Glutamatergic neuron (in vitro differentiated cells): ENCODE results near the gene DTNA. TPM values are rescaled to one million over a fixed set of nuclear protein-coding genes. Genes with fewer than 3 reads are reported as not detected.

ENCODE experiments used
- DNase-seq: peaks from one replicate; pipeline ENCODE4 v3.0.0; 2022
- H3K27ac Mint-ChIP-seq: one replicate; pipeline ENCODE4 v1.8.0; 2020; ENCODE audit warnings: mild to moderate bottlenecking, mixed read lengths, inconsistent platforms; ENCODE audit not compliant: unreplicated experiment
- H3K27me3 Mint-ChIP-seq: one replicate; pipeline ENCODE4 v1.8.0; 2020; ENCODE audit warnings: mild to moderate bottlenecking, moderate library complexity, mixed read lengths, inconsistent platforms; ENCODE audit not compliant: unreplicated experiment
- H3K36me3 Mint-ChIP-seq: one replicate; pipeline ENCODE4 v1.8.0; 2020; ENCODE audit warnings: mild to moderate bottlenecking, mixed read lengths, inconsistent platforms; ENCODE audit not compliant: unreplicated experiment
- H3K4me1 Mint-ChIP-seq: one replicate; pipeline ENCODE4 v1.8.0; 2020; ENCODE audit warnings: mild to moderate bottlenecking, low read depth, mixed read lengths, inconsistent platforms; ENCODE audit not compliant: unreplicated experiment
- H3K4me3 Mint-ChIP-seq: one replicate; pipeline ENCODE4 v1.8.0; 2020; ENCODE audit warnings: mild to moderate bottlenecking, mixed read lengths, inconsistent platforms; ENCODE audit not compliant: unreplicated experiment
- H3K9me3 Mint-ChIP-seq: one replicate; pipeline ENCODE4 v1.8.0; 2020; ENCODE audit warnings: mild to moderate bottlenecking, moderate library complexity, mixed read lengths, inconsistent platforms; ENCODE audit not compliant: unreplicated experiment
- CTCF ChIP-seq: fragments of 200-600 bp; sonication (generic); IDR thresholded peaks from one replicate; pipeline ENCODE4 v1.5.0; 2021; ENCODE audit not compliant: partially characterized antibody, unreplicated experiment
- total RNA-seq: library from RNA; stranded (reverse); fragmentation: NEBNext Ultra II Directional; extraction: Animal tissue kit (Norgen Biotek cat#: 25700); gene quantifications from one replicate; pipeline ENCODE4 v1.2.1, GENCODE V29; 2021; ENCODE audit not compliant: unreplicated experiment

Gene DTNA
- total RNA-seq, 1 donor from 2014 or later, result 29.5 TPM

GRCh38 chr18:34691614-34692013, 18.5 kb upstream of the DTNA start:
- Mint-ChIP-seq H3K4me1 (no peaks in the 10 kb centered on the region), H3K9me3 (no peaks in the 10 kb centered on the region), H3K4me3 (no peak overlapping the region), H3K27me3 (no peaks in the 10 kb centered on the region), H3K27ac (no peak overlapping the region), H3K36me3 (no peaks in the 10 kb centered on the region)
- DNase-seq, result no peak
- no peak for TF ChIP-seq CTCF

GRCh38 chr18:34694591-34695165, 15.4 kb upstream of the DTNA start:
- TF ChIP-seq CTCF, result no peak
- Mint-ChIP-seq H3K27ac (no peak overlapping the region), H3K36me3 (no peaks in the 10 kb centered on the region), H3K4me3 (no peak overlapping the region), H3K4me1 (no peaks in the 10 kb centered on the region), H3K9me3 (no peaks in the 10 kb centered on the region), H3K27me3 (no peaks in the 10 kb centered on the region)
- DNase-seq, result no peak

GRCh38 chr18:34695310-34695709, 14.8 kb upstream of the DTNA start:
- TF ChIP-seq CTCF, result no peak
- H3K4me3 Mint-ChIP-seq, result no peak overlapping the region
- H3K4me1 Mint-ChIP-seq, result no peaks in the 10 kb centered on the region
- H3K27me3 Mint-ChIP-seq, result no peaks in the 10 kb centered on the region
- DNase-seq, result no peak
- no peak overlapping the region for H3K27ac Mint-ChIP-seq
- H3K9me3 Mint-ChIP-seq, result no peaks in the 10 kb centered on the region
- H3K36me3 Mint-ChIP-seq, result no peaks in the 10 kb centered on the region

GRCh38 chr18:34696671-34697070, 13.4 kb upstream of the DTNA start:
- no peak for DNase-seq
- no peaks in the 10 kb centered on the region for H3K9me3 Mint-ChIP-seq
- H3K4me3 Mint-ChIP-seq, result no peak overlapping the region

More at GRCh38 chr18:34696671-34697070, 13.4 kb upstream of the DTNA start:
- no peaks in the 10 kb centered on the region for H3K4me1 Mint-ChIP-seq
- no peak for TF ChIP-seq CTCF
- H3K36me3 Mint-ChIP-seq, result no peaks in the 10 kb centered on the region
- no peak overlapping the region for H3K27ac Mint-ChIP-seq
- no peaks in the 10 kb centered on the region for H3K27me3 Mint-ChIP-seq
